Measurements from ENCODE around the gene ENAM. TPM values are rescaled to one million over a fixed set of nuclear protein-coding genes. Genes with fewer than 3 reads are reported as not detected.

Gene ENAM
- total and polyA plus RNA-seq, 2 of the 13 experiments (the other 11 are each of a cell fraction or from before 2014, with no cell fraction given): not detected

DNA sequence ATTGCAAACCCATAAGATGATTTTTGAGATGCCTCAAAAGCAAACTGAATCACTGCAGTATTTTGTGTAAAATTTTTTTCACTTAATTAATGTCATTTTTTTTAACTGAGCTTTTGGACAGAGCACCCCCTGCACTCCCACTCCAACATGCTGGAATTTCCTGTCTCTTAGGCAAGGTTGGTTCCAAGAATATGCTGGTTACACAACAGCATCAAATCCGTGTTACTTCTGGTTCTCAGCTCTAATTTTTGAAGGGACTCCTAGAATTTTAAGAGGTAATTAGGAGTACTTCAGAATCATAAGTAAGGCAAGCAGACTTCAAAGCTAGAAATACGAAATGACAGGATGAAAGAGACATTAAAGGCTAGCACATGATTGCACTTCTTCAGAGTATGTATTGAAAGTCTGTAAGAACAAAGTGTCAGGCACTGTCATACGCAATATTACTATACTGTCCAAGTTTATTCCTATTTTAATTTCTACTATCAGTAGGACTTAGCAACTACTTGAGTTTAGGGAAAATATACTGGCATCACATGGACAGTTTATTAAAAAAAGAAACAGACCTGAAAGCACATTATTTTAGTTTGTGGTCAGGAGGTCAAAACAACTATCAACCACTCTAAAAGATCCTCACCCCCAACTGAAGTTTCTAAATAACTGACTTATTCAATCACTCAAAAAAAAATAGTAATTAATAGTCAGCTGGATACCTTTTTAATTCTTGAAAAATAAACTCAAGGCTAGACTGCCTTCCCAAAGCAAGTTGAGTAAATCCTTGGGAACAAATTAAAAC lies 39.4 kb downstream of the ENAM start:
- in situ Hi-C loops (cut with HindIII; ENCODE audit: extremely low pct_ligation_motif_present, low pct_unique_long_range_greater_than_20kb) (loop anchor here (25.0 kb wide), 2 partner anchors 344 to 1044 kb away; no protein-coding TSS in a partner anchor), intact Hi-C loops (cut with micrococcal nuclease; ENCODE audit: unreplicated experiment) (no loop called here)
- Histone ChIP-seq H3K9me3 (ENCODE audit: low read length) (no peaks in the 10 kb centered on the region), H2AFZ (ENCODE audit: low read length) (no peak overlapping the region), H3K4me3 (replicated peaks in 1 of 3; ENCODE audit: insufficient read depth in 1 of 3, low read depth in 2 of 3, low read length in 3 of 3) (no peak overlapping the region), H3K4me1 (ENCODE audit: insufficient read depth, low read length) (no peaks in the 10 kb centered on the region), H3K79me2 (ENCODE audit: insufficient read depth, low read length) (no peaks in the 10 kb centered on the region), H3K36me3 (replicated peaks in 1 of 2; ENCODE audit: control insufficient read depth in 1 of 2, insufficient read depth in 2 of 2, low read length in 2 of 2) (no peaks in the 10 kb centered on the region), H3K4me2 (ENCODE audit: low read depth, low read length) (no peak overlapping the region), H4K20me1 (ENCODE audit: insufficient read depth, low read length) (no peaks in the 10 kb centered on the region), H3K27ac (ENCODE audit: extremely low read length, insufficient read depth, low read length) (no peak overlapping the region), H3K27me3 (ENCODE audit: control insufficient read depth in 1 of 2, insufficient read depth in 2 of 2, low read length in 2 of 2) (no peaks in the 10 kb centered on the region), H3K9ac (ENCODE audit: insufficient read depth, low read depth, low read length) (no peak overlapping the region)
- FAIRE-seq: no peak
- no peak for ATAC-seq
- no TSS peak for BruUV-seq (replicated peaks)
- ChIA-PET CTCF (ENCODE audit: low intra/inter-chr PET ratio, low total read pairs) (no interaction called here), POLR2A (no interaction called here)
- 20% methylated on average over 3 of the region's 3 CpGs for WGBS (ENCODE audit: low lambda C conversion rate)
- DNase-seq (ENCODE audit: low spot score): no peak
- TF ChIP-seq MAZ (IDR thresholded peaks at IDR 0.05; ENCODE audit: borderline replicate concordance, low read depth, low read length) (no peak), MAZ (CRISPR knock-in tag; IDR thresholded peaks at IDR 0.05; ENCODE audit: low read depth) (no peak), ATM (IDR thresholded peaks at IDR 0.05; ENCODE audit: borderline replicate concordance) (no peak), CAMTA2 (CRISPR knock-in tag; IDR thresholded peaks at IDR 0.05; ENCODE audit: borderline replicate concordance) (no peak), KLF16 (CRISPR knock-in tag; IDR thresholded peaks at IDR 0.05) (no peak), ZNF101 (CRISPR knock-in tag; IDR thresholded peaks at IDR 0.05; ENCODE audit: borderline replicate concordance, low read depth) (no peak), JUND (CRISPR knock-in tag; IDR thresholded peaks at IDR 0.05) (no peak), KMT2B (CRISPR knock-in tag; IDR thresholded peaks at IDR 0.05) (no peak), ZNF615 (CRISPR knock-in tag; IDR thresholded peaks at IDR 0.05; ENCODE audit: borderline replicate concordance) (no peak), SRSF9 (IDR thresholded peaks at IDR 0.05; ENCODE audit: borderline replicate concordance, insufficient read depth, low read depth, low read length, poor library complexity, severe bottlenecking) (no peak), SIN3B (IDR thresholded peaks at IDR 0.05; ENCODE audit: low read length) (no peak), IRF2 (CRISPR knock-in tag; IDR thresholded peaks at IDR 0.05) (no peak), ZNF510 (CRISPR knock-in tag; IDR thresholded peaks at IDR 0.05; ENCODE audit: low read depth) (no peak), FOXC1 (CRISPR knock-in tag; IDR thresholded peaks at IDR 0.05; ENCODE audit: borderline replicate concordance) (no peak), POGZ (CRISPR knock-in tag; IDR thresholded peaks at IDR 0.05) (no peak)
- TF ChIP-seq, protein P1, sequence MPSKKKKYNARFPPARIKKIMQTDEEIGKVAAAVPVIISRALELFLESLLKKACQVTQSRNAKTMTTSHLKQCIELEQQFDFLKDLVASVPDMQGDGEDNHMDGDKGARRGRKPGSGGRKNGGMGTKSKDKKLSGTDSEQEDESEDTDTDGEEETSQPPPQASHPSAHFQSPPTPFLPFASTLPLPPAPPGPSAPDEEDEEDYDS (CRISPR knock-in tag; IDR thresholded peaks at IDR 0.05): no peak
- TF ChIP-seq, protein P2, sequence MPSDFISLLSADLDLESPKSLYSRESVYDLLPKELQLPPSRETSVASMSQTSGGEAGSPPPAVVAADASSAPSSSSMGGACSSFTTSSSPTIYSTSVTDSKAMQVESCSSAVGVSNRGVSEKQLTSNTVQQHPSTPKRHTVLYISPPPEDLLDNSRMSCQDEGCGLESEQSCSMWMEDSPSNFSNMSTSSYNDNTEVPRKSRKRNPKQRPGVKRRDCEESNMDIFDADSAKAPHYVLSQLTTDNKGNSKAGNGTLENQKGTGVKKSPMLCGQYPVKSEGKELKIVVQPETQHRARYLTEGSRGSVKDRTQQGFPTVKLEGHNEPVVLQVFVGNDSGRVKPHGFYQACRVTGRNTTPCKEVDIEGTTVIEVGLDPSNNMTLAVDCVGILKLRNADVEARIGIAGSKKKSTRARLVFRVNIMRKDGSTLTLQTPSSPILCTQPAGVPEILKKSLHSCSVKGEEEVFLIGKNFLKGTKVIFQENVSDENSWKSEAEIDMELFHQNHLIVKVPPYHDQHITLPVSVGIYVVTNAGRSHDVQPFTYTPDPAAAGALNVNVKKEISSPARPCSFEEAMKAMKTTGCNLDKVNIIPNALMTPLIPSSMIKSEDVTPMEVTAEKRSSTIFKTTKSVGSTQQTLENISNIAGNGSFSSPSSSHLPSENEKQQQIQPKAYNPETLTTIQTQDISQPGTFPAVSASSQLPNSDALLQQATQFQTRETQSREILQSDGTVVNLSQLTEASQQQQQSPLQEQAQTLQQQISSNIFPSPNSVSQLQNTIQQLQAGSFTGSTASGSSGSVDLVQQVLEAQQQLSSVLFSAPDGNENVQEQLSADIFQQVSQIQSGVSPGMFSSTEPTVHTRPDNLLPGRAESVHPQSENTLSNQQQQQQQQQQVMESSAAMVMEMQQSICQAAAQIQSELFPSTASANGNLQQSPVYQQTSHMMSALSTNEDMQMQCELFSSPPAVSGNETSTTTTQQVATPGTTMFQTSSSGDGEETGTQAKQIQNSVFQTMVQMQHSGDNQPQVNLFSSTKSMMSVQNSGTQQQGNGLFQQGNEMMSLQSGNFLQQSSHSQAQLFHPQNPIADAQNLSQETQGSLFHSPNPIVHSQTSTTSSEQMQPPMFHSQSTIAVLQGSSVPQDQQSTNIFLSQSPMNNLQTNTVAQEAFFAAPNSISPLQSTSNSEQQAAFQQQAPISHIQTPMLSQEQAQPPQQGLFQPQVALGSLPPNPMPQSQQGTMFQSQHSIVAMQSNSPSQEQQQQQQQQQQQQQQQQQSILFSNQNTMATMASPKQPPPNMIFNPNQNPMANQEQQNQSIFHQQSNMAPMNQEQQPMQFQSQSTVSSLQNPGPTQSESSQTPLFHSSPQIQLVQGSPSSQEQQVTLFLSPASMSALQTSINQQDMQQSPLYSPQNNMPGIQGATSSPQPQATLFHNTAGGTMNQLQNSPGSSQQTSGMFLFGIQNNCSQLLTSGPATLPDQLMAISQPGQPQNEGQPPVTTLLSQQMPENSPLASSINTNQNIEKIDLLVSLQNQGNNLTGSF (CRISPR knock-in tag; IDR thresholded peaks at IDR 0.05): no peak
